Endothelial cell (in vitro differentiated cells): ENCODE data around the gene CDON. TPM values are rescaled to one million over a fixed set of nuclear protein-coding genes. Genes with fewer than 3 reads are reported as not detected.
A peak's percentile ranks its signal among the peaks of the same experiment; 100 is the strongest.

Experiments used
- DNase-seq: peaks from one replicate; pipeline ENCODE4 v3.0.0; 2021; ENCODE audit warnings: low spot score
- H3K27ac Mint-ChIP-seq: one replicate; pipeline ENCODE4 v1.8.0; 2021; ENCODE audit warnings: mixed read lengths, inconsistent platforms; ENCODE audit not compliant: unreplicated experiment
- H3K27me3 Mint-ChIP-seq: one replicate; pipeline ENCODE4 v1.8.0; 2021; ENCODE audit warnings: mild to moderate bottlenecking, moderate library complexity, mixed read lengths, inconsistent platforms; ENCODE audit not compliant: unreplicated experiment
- H3K36me3 Mint-ChIP-seq: one replicate; pipeline ENCODE4 v1.8.0; 2021; ENCODE audit warnings: mild to moderate bottlenecking, low read depth, mixed read lengths, inconsistent platforms; ENCODE audit not compliant: unreplicated experiment
- H3K4me1 Mint-ChIP-seq: one replicate; pipeline ENCODE4 v1.8.0; 2021; ENCODE audit warnings: mild to moderate bottlenecking, mixed read lengths, inconsistent platforms; ENCODE audit not compliant: unreplicated experiment
- H3K4me3 Mint-ChIP-seq: one replicate; pipeline ENCODE4 v1.8.0; 2021; ENCODE audit warnings: mild to moderate bottlenecking, mixed read lengths, inconsistent platforms; ENCODE audit not compliant: unreplicated experiment
- H3K9me3 Mint-ChIP-seq: one replicate; pipeline ENCODE4 v1.8.0; 2021; ENCODE audit warnings: mixed read lengths, inconsistent platforms; ENCODE audit not compliant: unreplicated experiment
- total RNA-seq: library from RNA; stranded (reverse); fragmentation: NEBNext Ultra II Directional; extraction: Animal tissue kit (Norgen Biotek cat#: 25700); gene quantifications from one replicate; pipeline ENCODE4 v1.2.1, GENCODE V29; 2021; ENCODE audit not compliant: unreplicated experiment
- TF ChIP-seq, protein P1 (sequence below): fragments of 200-600 bp; sonication (generic); IDR thresholded peaks from one replicate; pipeline ENCODE4 v1.5.0; 2021; ENCODE audit warnings: antibody characterized with exemption; ENCODE audit not compliant: unreplicated experiment

Gene CDON
- total RNA-seq, 1 donor from 2014 or later, result 25.2 TPM

DNA sequence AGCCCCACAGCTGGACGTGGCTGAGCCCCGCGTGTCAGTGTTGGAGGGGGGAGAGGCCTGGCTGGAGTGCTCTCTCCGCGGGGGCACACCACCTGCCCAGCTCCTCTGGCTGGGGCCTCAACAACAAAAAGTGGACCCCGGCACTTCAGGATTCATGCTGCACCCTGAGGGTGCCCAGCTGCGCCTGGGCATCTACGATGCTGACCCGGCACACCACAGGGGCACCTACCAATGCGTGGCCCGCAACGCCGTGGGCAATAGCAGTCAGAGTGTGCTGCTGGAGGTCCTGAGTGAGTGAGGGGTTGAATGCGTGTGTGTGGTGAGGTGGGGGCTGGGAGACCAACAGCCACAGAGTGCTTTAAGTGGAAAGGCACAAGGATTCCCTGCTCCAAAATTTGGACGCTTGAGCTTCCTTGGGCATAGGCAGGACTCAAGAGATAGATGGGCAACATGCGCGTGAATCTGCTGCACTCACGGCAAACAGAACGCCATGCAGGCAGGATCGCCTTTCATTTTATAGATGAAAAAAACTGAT, 109.2 kb downstream of the CDON start:
- Mint-ChIP-seq H3K4me3 (no peak overlapping the region), H3K9me3 (no peaks in the 10 kb centered on the region), H3K27ac (no peak overlapping the region), H3K36me3 (peaks cover 18% of the 10 kb centered on the region), H3K27me3 (peaks cover 10% of the 10 kb centered on the region), H3K4me1 (peaks cover 4% of the 10 kb centered on the region)
- no peak for DNase-seq
- TF ChIP-seq, protein P1, sequence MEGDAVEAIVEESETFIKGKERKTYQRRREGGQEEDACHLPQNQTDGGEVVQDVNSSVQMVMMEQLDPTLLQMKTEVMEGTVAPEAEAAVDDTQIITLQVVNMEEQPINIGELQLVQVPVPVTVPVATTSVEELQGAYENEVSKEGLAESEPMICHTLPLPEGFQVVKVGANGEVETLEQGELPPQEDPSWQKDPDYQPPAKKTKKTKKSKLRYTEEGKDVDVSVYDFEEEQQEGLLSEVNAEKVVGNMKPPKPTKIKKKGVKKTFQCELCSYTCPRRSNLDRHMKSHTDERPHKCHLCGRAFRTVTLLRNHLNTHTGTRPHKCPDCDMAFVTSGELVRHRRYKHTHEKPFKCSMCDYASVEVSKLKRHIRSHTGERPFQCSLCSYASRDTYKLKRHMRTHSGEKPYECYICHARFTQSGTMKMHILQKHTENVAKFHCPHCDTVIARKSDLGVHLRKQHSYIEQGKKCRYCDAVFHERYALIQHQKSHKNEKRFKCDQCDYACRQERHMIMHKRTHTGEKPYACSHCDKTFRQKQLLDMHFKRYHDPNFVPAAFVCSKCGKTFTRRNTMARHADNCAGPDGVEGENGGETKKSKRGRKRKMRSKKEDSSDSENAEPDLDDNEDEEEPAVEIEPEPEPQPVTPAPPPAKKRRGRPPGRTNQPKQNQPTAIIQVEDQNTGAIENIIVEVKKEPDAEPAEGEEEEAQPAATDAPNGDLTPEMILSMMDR, result no peak

DNA sequence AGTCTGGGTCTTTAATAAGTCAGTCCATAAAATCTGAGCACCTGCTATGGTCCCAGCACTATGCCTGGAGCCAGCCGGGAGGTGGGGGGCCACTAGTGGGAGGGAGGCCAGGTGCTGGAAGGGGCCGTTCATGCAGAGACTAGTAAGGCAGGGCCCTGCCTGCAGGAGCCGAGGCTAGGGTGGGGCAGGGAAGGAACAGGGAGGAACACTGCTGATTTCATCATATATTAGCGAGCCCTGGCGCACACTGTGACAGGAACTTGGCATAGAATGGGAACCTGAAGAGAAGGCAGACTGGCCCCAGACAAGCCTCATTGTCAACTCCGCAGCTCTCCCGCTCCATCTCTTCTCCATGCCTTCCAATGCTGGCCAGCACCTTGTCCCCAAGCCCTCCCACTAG, 109.7 kb downstream of the CDON start:
- no peak for DNase-seq
- TF ChIP-seq, protein P1, result no peak
- no peaks in the 10 kb centered on the region for H3K9me3 Mint-ChIP-seq
- H3K27ac Mint-ChIP-seq, result no peak overlapping the region
- no peak overlapping the region for H3K4me3 Mint-ChIP-seq
- peaks cover 4% of the 10 kb centered on the region for H3K4me1 Mint-ChIP-seq
- H3K36me3 Mint-ChIP-seq, result peaks cover 18% of the 10 kb centered on the region
- peaks cover 10% of the 10 kb centered on the region for H3K27me3 Mint-ChIP-seq

DNA sequence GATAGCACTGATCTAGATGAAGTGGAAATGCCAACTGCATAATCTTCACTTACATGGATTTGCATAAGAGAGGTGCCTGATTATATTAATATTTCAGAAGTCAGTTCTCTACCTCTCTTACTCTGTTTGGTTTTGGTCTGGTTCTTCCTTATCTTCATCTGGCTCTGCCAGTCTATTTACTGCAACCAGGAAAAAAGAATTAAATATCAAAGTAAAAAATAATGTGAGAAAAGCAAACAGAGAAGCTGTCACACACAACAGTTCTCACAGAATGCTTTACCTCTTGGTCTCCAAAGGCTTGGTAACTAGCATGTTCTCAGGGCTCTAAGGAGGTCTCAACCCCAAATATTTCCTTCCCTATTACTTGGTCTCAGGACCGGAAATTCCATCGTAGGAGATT, 110.1 kb downstream of the CDON start:
- H3K9me3 Mint-ChIP-seq, result no peaks in the 10 kb centered on the region
- no peak overlapping the region for H3K4me3 Mint-ChIP-seq
- H3K27me3 Mint-ChIP-seq, result peaks cover 10% of the 10 kb centered on the region
- no peak for DNase-seq
- no peak overlapping the region for H3K27ac Mint-ChIP-seq
- peaks cover 18% of the 10 kb centered on the region for H3K36me3 Mint-ChIP-seq
- peaks cover 4% of the 10 kb centered on the region for H3K4me1 Mint-ChIP-seq
- TF ChIP-seq, protein P1, result no peak

DNA sequence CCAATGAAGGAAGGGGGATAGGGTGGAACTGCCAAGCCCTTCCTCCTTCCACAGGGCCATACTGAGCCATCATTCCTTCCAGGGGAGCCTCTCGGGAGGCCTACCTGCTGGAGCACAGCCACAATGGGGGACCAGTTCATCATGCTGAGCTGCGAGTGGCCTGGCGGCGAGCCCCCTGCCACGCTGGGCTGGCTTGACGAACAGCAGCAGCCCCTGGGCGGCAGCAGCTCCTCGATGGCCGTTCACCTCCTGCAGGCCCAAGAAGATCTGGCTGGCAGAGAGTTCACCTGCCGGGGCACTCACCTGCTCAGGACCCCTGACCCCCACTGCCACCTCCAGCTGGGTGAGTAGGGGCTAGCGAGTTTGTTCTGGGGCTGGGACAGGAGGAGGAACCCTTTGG, 110.9 kb downstream of the CDON start:
- peaks cover 10% of the 10 kb centered on the region for H3K27me3 Mint-ChIP-seq
- no peak overlapping the region for H3K27ac Mint-ChIP-seq
- H3K36me3 Mint-ChIP-seq, result peaks cover 18% of the 10 kb centered on the region
- H3K4me3 Mint-ChIP-seq, result no peak overlapping the region
- H3K9me3 Mint-ChIP-seq, result no peaks in the 10 kb centered on the region
- TF ChIP-seq, protein P1, result no peak
- H3K4me1 Mint-ChIP-seq, result peaks cover 4% of the 10 kb centered on the region
- no peak for DNase-seq

DNA sequence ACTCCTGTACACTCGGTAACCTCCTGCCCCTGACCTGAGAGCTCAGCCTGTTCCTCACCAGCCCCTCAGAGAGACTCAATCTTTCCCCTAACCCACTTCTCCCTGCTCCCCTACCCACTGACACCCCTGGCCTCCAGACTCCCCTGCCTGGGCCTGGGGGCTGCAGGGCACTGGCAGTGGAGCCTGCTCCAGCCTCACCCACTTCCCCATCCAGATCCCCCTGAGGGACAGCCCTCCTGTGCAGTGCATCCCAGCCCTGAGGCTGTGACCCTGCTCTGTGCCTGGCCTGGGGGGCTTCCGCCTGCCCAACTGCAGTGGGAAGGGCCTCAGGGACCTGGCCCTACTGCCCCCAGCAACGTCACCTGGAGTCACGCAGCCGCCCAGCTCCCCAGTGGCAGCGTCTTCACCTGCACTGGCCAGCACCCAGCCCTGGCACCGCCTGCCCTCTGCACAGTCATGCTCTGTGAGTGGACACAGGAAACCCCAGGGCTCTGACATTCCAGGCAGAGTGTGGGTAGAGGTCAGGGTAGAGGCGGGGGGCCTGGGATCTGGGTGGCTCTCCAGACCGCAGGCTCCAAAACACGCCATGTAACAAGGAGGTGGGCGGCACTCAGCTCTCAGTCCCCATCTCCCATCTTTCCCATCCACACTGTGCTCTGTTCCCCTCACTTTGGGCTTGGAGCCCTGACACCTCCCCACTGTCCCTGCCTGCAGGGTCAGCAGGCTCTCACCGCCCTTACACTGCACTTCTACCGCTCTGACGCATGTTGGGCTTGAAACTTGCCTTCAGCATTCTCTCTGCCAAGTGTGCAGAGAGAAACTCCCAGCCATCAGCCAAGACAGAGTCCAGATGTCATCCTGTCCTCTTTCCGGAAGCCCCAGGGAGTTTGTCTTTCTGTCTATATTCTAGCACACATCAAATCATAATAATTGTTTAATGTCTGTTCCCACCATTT, 111.7 kb downstream of the CDON start:
- no peaks in the 10 kb centered on the region for H3K9me3 Mint-ChIP-seq
- peak overlapping the region; percentile 9 for H3K27ac Mint-ChIP-seq
- TF ChIP-seq, protein P1, result no peak
- peaks cover 15% of the 10 kb centered on the region for H3K36me3 Mint-ChIP-seq
- peak overlapping the region; percentile 30 for H3K4me3 Mint-ChIP-seq
- peaks cover 4% of the 10 kb centered on the region for H3K4me1 Mint-ChIP-seq
- H3K27me3 Mint-ChIP-seq, result peaks cover 9% of the 10 kb centered on the region
- no peak for DNase-seq
